HepG2 (cell line): Measurements from ENCODE around the gene COL18A1. TPM values are rescaled to one million over a fixed set of nuclear protein-coding genes. Genes with fewer than 3 reads are reported as not detected.

Experiments
- CBX1 ChIP-seq: IDR thresholded peaks from one replicate; pipeline ENCODE4 v1.6.1; 2016; ENCODE audit warnings: antibody characterized with exemption, low read depth
- DNMT3B ChIP-seq: conservative IDR thresholded peaks from 2 replicates; pipeline ENCODE4 v1.6.1; 2016; ENCODE audit warnings: missing biosample characterization, control low read depth
- ETV6 ChIP-seq: sonication (generic); formaldehyde crosslinking; conservative IDR thresholded peaks from 2 replicates; pipeline ENCODE4 v1.4.0; 2020; ENCODE audit warnings: missing genetic modification reagents
- HIC2 ChIP-seq: sonication (generic); formaldehyde crosslinking; IDR thresholded peaks from 2 replicates; pipeline ENCODE4 v1.9.0; 2022; ENCODE audit warnings: low read depth, missing genetic modification reagents
- HNF4A ChIP-seq: sonication (generic); formaldehyde crosslinking; IDR thresholded peaks from 2 replicates; pipeline ENCODE4 v1.4.0; 2020; ENCODE audit warnings: missing genetic modification reagents
- KDM4B ChIP-seq: sonication (generic); formaldehyde crosslinking; IDR thresholded peaks from 2 replicates; pipeline ENCODE4 v1.4.0; 2020; ENCODE audit warnings: missing genetic modification reagents
- NR2F2 ChIP-seq: IDR thresholded peaks from 2 replicates; pipeline ENCODE4 v1.6.1; 2012; ENCODE audit warnings: low read depth, inconsistent platforms, borderline replicate concordance
- RNF2 ChIP-seq: fragments of 450-650 bp; conservative IDR thresholded peaks from 2 replicates; pipeline ENCODE4 v1.6.1; 2016; ENCODE audit warnings: low read depth
- SMC3 ChIP-seq: IDR thresholded peaks from 2 replicates; pipeline ENCODE4 v1.6.1; 2011; ENCODE audit warnings: low read length, improper control_type of control experiment
- TEAD3 ChIP-seq: optimal IDR thresholded peaks from 2 replicates; pipeline ENCODE3; 2016; ENCODE audit warnings: borderline replicate concordance
- ZBED4 ChIP-seq: sonication (generic); formaldehyde crosslinking; IDR thresholded peaks from 2 replicates; pipeline ENCODE4 v1.4.0; 2020; ENCODE audit warnings: missing genetic modification reagents, borderline replicate concordance
- ZFP36L2 ChIP-seq: sonication (generic); formaldehyde crosslinking; IDR thresholded peaks from 2 replicates; pipeline ENCODE4 v1.4.0; 2020; ENCODE audit warnings: missing genetic modification reagents
- ZNF34 ChIP-seq: sonication (generic); formaldehyde crosslinking; IDR thresholded peaks from 2 replicates; pipeline ENCODE4 v1.4.0; 2020; ENCODE audit warnings: mild to moderate bottlenecking, missing genetic modification reagents, borderline replicate concordance
- ZNF580 ChIP-seq: IDR thresholded peaks from 2 replicates; pipeline ENCODE4 v1.6.1; 2016; ENCODE audit warnings: low read depth, borderline replicate concordance
- ZNF616 ChIP-seq: sonication (generic); formaldehyde crosslinking; IDR thresholded peaks from 2 replicates; pipeline ENCODE4 v1.5.0; 2020; ENCODE audit warnings: low read depth, mild to moderate bottlenecking, missing genetic modification reagents
- ZNF776 ChIP-seq: sonication (generic); formaldehyde crosslinking; IDR thresholded peaks from 2 replicates; pipeline ENCODE4 v1.4.0; 2020; ENCODE audit warnings: mild to moderate bottlenecking, missing genetic modification reagents
- polyA plus RNA-seq, 8 experiments: library from polyadenylated mRNA; depleted of rRNA in 3 of 8; stranded (reverse) in 7 of 8; unstranded in 1 of 8; fragments of >200 nt; fragmentation: Illumina TruSeq in 4 of 8; extraction: Trizol in 4 of 8; gene quantifications; 2 replicates each; pipeline versions ENCODE4 v1.2.1 to v1.2.3, GENCODE V29; 2011 to 2016; ENCODE audit warnings: low read depth in 4 of 8, missing spikeins in 1 of 8, mixed read lengths in 1 of 8; ENCODE audit not compliant: insufficient read depth in 1 of 8
- total RNA-seq, 5 experiments: library from RNA; depleted of rRNA; stranded (reverse); fragments of >200 nt; fragmentation: Illumina TruSeq; extraction: Trizol; gene quantifications; 2 replicates each; pipeline ENCODE4 v1.2.3, GENCODE V29; 2016; ENCODE audit warnings: low read depth in 1 of 5
- TF ChIP-seq, protein P1 (sequence below): sonication (generic); formaldehyde crosslinking; IDR thresholded peaks from 2 replicates; pipeline ENCODE4 v1.4.0; 2020; ENCODE audit warnings: mild to moderate bottlenecking, missing genetic modification reagents
- TF ChIP-seq, protein P2 (sequence below): sonication (generic); formaldehyde crosslinking; IDR thresholded peaks from 2 replicates; pipeline ENCODE4 v1.9.0; 2021; ENCODE audit warnings: missing genetic modification reagents, mild to moderate bottlenecking, borderline replicate concordance
- TF ChIP-seq, protein P3 (sequence below), 2 experiments: sonication (generic) in 1 of 2; formaldehyde crosslinking in 1 of 2; IDR thresholded peaks; 2 replicates each; pipeline versions ENCODE4 v1.4.0 to v1.6.1; 2018 to 2020; ENCODE audit warnings: missing genetic modification reagents in 2 of 2, borderline replicate concordance in 1 of 2, low read depth in 1 of 2, mild to moderate bottlenecking in 1 of 2, missing biosample characterization in 1 of 2
- TF ChIP-seq, protein P4 (sequence below): sonication (generic); formaldehyde crosslinking; IDR thresholded peaks from 2 replicates; pipeline ENCODE4 v1.4.0; 2020; ENCODE audit warnings: mild to moderate bottlenecking, low read depth, missing genetic modification reagents

The COL18A1 gene
- total and polyA plus RNA-seq, 2 of the 13 experiments (the other 11 are each of a cell fraction or from before 2014, with no cell fraction given) = 79.0 to 102 TPM

GRCh38 chr21:45365608-45366241, 39.2 kb upstream of the COL18A1 start (continued):
- TF ChIP-seq, protein P1, sequence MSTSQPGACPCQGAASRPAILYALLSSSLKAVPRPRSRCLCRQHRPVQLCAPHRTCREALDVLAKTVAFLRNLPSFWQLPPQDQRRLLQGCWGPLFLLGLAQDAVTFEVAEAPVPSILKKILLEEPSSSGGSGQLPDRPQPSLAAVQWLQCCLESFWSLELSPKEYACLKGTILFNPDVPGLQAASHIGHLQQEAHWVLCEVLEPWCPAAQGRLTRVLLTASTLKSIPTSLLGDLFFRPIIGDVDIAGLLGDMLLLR (CRISPR knock-in tag) = no peak
- TF ChIP-seq RNF2 (no peak), ZBED4 (no peak), DNMT3B (no peak), ZNF616 (no peak), HNF4A (peak; percentile 79), ZNF34 (no peak), KDM4B (CRISPR knock-in tag) (no peak), NR2F2 (peak; percentile 74; the same call in 1 of the 2 replicates), HIC2 (CRISPR knock-in tag) (no peak), ZFP36L2 (CRISPR knock-in tag) (no peak), CBX1 (no peak), SMC3 (no peak), ETV6 (CRISPR knock-in tag) (no peak), ZNF580 (CRISPR knock-in tag) (no peak), TEAD3 (peak; percentile 99), ZNF776 (CRISPR knock-in tag) (no peak)
- TF ChIP-seq, protein P2, sequence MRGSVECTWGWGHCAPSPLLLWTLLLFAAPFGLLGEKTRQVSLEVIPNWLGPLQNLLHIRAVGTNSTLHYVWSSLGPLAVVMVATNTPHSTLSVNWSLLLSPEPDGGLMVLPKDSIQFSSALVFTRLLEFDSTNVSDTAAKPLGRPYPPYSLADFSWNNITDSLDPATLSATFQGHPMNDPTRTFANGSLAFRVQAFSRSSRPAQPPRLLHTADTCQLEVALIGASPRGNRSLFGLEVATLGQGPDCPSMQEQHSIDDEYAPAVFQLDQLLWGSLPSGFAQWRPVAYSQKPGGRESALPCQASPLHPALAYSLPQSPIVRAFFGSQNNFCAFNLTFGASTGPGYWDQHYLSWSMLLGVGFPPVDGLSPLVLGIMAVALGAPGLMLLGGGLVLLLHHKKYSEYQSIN (CRISPR knock-in tag) = no peak
- TF ChIP-seq, protein P3, sequence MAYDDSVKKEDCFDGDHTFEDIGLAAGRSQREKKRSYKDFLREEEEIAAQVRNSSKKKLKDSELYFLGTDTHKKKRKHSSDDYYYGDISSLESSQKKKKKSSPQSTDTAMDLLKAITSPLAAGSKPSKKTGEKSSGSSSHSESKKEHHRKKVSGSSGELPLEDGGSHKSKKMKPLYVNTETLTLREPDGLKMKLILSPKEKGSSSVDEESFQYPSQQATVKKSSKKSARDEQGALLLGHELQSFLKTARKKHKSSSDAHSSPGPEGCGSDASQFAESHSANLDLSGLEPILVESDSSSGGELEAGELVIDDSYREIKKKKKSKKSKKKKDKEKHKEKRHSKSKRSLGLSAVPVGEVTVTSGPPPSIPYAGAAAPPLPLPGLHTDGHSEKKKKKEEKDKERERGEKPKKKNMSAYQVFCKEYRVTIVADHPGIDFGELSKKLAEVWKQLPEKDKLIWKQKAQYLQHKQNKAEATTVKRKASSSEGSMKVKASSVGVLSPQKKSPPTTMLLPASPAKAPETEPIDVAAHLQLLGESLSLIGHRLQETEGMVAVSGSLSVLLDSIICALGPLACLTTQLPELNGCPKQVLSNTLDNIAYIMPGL (CRISPR knock-in tag; IDR thresholded peaks at IDR 0.05; ENCODE audit: borderline replicate concordance in 1 of 2, low read depth in 1 of 2) = no peak
- TF ChIP-seq, protein P4, sequence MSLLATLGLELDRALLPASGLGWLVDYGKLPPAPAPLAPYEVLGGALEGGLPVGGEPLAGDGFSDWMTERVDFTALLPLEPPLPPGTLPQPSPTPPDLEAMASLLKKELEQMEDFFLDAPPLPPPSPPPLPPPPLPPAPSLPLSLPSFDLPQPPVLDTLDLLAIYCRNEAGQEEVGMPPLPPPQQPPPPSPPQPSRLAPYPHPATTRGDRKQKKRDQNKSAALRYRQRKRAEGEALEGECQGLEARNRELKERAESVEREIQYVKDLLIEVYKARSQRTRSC (CRISPR knock-in tag) = no peak
